Activated naive CD8-positive, alpha-beta T cell treated with anti-CD3 and anti-CD28 coated beads for 36 hours (primary cell): Measurements from ENCODE around the gene CEPT1. TPM values are rescaled to one million over a fixed set of nuclear protein-coding genes. Genes with fewer than 3 reads are reported as not detected.
A peak's percentile ranks its signal among the peaks of the same experiment; 100 is the strongest.

Source experiments
- DNase-seq: peaks from one replicate; pipeline ENCODE4 v3.0.0; 2021
- H3K27ac Mint-ChIP-seq: one replicate; pipeline ENCODE4 v1.8.0; 2022; ENCODE audit warnings: mild to moderate bottlenecking, moderate library complexity, mixed read lengths
- H3K27me3 Mint-ChIP-seq: one replicate; pipeline ENCODE4 v1.8.0; 2022; ENCODE audit warnings: mild to moderate bottlenecking, mixed read lengths
- H3K36me3 Mint-ChIP-seq: one replicate; pipeline ENCODE4 v1.8.0; 2021; ENCODE audit warnings: mild to moderate bottlenecking, mixed read lengths
- H3K4me1 Mint-ChIP-seq: one replicate; pipeline ENCODE4 v1.8.0; 2021; ENCODE audit warnings: mixed read lengths
- H3K4me3 Mint-ChIP-seq: one replicate; pipeline ENCODE4 v1.8.0; 2022; ENCODE audit warnings: mild to moderate bottlenecking, moderate library complexity, mixed read lengths
- H3K9me3 Mint-ChIP-seq: one replicate; pipeline ENCODE4 v1.8.0; 2022; ENCODE audit warnings: mixed read lengths
- total RNA-seq, 2 experiments: library from RNA; stranded (reverse); gene quantifications; one replicate each; pipeline ENCODE4 v1.2.3, GENCODE V29; 2021

CEPT1 gene
- total RNA-seq, 2 experiments from 2014 or later = 34.8 to 35.9 TPM

DNA sequence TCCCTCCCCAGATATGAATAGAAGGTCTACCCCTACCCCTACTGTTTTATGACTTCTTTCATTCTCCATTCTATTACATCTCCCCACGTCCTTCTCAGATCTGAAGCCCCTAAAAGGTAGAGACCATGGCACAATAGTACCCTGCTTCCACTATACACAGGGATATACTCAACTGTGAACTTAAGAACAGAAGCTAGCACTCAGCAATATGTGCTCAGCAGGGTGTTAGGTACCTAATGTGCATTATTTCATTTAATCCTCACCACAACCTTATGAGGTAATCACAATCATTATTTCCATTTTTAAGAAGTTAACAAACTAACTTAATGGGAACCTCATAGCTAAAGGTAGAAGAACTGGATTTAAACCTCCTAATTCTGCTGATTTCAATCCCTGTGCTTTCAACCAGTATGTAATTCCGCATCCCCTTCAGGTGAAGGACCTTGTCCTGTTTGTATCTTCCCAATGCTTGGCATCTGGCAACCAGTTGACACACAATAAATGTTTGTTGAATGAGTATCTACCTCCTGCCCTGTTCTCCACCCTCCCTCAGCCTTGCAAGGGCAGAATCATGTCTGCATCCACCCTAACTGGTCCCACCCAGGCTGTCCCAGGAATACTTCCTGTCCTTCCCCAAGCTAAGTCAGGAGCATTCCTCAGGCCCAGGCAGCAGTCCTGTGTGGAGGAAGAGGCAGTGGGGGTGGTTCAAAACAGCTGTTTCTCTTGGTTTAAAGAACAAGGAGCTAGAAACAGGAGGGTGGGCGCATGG is 53.9 kb downstream of the CEPT1 start:
- Mint-ChIP-seq H3K36me3 (peaks cover 99% of the 10 kb centered on the region), H3K27ac (peak overlapping the region; percentile 100)

DNA sequence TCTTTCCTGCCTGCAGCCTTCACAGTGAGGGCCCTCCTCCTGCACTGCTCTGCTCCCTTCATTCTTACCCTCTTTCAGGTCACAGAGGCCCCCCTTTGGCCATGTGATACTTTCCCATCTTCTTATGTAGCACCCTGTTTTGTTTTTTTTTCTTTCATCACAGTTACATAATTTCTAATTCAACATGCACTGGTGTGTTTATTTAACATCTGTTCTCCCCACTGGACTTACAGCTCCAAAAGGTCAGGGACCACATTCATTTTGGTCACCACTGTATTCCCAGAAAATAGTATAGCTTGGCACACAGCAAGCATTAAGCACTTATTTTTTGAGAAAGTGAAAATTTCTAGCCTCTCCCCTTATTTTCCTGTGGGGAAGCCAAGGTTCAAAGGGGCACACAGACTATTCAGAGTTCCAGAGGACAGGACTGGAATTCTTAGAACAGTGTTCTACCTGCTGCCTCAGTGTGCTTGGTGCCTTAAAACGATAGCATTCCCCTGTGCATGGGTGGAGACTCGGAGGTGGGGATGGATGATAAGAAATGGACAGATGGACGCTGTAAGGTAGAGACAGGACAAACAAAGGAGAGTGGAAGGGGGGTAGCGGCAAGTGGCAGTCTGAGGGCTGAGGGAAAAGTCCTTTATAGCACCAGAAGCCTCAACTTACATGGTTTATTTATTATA is 55.1 kb downstream of the CEPT1 start:
- no peak for DNase-seq
- Mint-ChIP-seq H3K4me1 (peaks cover 70% of the 10 kb centered on the region), H3K27ac (peak overlapping the region; percentile 100), H3K4me3 (peak overlapping the region; percentile 100), H3K36me3 (peaks cover 99% of the 10 kb centered on the region), H3K9me3 (peaks cover 4% of the 10 kb centered on the region), H3K27me3 (no peaks in the 10 kb centered on the region)

More for the DNA sequence above, 53.9 kb downstream of the CEPT1 start:
- no peak for DNase-seq
- Mint-ChIP-seq H3K4me3 (peak overlapping the region; percentile 100), H3K4me1 (peaks cover 82% of the 10 kb centered on the region), H3K27me3 (no peaks in the 10 kb centered on the region), H3K9me3 (peaks cover 4% of the 10 kb centered on the region)

DNA sequence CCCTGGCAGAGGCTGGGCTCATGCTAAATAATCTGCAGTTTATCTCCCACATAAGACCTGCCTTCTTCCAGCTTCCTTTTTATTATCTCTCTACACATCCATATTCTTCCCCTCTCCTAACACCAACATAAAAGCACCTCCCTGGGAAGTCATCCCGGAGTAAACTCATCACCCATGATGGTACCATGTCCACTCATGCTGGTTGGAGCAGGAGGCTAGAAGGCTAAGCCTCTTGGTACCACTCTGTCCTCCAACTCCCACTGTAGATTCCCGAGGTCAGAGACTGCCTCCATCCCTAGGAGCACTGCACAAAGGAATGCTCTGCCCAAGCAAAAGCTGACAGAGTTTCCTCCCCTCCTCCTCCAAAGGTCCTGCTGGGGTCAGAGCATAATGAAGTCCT is 56.2 kb downstream of the CEPT1 start:
- Mint-ChIP-seq H3K9me3 (no peaks in the 10 kb centered on the region), H3K27me3 (no peaks in the 10 kb centered on the region), H3K27ac (peak overlapping the region; percentile 100), H3K4me3 (peak overlapping the region; percentile 100), H3K4me1 (peaks cover 66% of the 10 kb centered on the region), H3K36me3 (peaks cover 94% of the 10 kb centered on the region)
- no peak for DNase-seq

DNA sequence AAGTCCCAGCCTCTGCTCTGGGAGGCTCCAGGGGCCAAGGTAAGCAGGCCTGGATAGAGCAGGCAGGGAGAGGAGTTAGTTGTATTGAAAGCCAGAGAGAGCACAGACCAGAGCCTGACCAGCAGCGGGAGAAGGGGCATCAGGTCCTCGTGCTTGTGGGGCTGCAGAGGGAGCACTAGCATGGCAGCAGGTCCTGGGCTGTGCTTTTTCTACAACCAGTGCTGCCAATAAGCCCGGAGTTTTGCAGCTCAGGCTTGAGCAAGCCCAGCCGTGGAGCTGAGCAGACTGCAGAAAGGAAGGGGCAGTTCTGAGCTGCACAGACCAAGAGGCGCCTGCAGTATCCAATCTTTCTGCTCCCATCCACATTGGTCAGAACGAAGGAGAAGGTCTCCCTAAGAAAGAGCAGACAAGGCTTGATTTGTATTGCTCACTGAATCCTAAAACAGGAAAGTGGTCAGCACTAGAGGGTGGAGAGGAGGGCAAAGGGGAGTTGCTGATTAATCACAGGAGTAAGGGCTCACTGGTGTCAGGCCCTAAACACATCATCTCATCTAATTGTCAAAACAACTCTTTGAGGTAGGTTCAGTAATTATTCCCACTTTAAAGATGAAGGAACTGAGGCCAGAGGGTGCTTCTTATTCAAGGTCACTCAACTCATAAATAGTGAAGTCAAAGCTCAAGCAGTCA is 57.7 kb downstream of the CEPT1 start:
- H3K4me1 Mint-ChIP-seq = peaks cover 65% of the 10 kb centered on the region
- peaks cover 79% of the 10 kb centered on the region for H3K36me3 Mint-ChIP-seq
- H3K4me3 Mint-ChIP-seq = peak overlapping the region; percentile 100
- H3K27me3 Mint-ChIP-seq = no peaks in the 10 kb centered on the region
- H3K27ac Mint-ChIP-seq = peak overlapping the region; percentile 100
- no peaks in the 10 kb centered on the region for H3K9me3 Mint-ChIP-seq
- peak; percentile 52 for DNase-seq

DNA sequence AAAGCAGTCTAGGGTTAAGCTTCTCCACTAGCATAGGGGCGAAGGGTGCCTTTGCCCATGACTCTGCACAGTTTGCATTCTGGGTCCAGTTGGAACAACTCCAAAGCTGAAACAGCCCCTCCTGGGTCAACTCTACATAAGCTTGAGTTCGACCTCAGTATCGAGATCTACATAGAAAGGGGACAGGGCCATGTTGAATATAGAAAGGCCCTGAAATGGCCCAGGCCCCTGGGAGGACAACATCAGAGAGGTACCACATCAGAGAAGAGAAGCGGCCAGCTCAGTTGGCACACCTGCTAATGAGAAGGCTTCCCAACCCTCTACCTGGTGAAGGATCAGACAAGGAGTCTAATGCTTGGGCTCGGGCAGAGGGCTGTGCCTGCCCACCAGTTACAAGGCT is 58.8 kb downstream of the CEPT1 start:
- H3K9me3 Mint-ChIP-seq = no peaks in the 10 kb centered on the region
- peak overlapping the region; percentile 100 for H3K4me3 Mint-ChIP-seq
- H3K27ac Mint-ChIP-seq = peak overlapping the region; percentile 100
- H3K36me3 Mint-ChIP-seq = peaks cover 68% of the 10 kb centered on the region
- DNase-seq = no peak
- H3K27me3 Mint-ChIP-seq = no peaks in the 10 kb centered on the region
- H3K4me1 Mint-ChIP-seq = peaks cover 56% of the 10 kb centered on the region

DNA sequence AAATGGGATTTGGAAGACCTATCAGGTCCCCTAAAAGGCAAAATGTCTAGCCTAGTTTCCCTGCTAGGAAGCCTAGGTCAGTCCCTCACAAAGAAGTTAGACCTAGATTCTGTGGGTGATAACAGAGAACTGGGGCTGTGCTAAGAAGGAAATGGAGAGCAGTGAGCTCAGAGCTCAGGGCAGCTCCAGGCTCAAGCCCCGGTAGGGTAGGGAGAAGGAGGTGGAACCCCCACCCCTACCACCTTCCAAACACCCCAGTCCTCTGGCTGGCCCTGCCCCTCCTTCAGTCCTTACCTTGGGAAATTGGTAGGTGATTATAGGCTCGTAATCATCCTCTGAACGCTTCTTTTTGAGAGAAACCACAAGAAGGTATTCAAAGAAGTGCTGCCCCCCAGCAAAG is 59.3 kb downstream of the CEPT1 start:
- Mint-ChIP-seq H3K27me3 (no peaks in the 10 kb centered on the region), H3K27ac (peak overlapping the region; percentile 100), H3K36me3 (peaks cover 63% of the 10 kb centered on the region), H3K4me3 (peak overlapping the region; percentile 100), H3K4me1 (peaks cover 51% of the 10 kb centered on the region), H3K9me3 (no peaks in the 10 kb centered on the region)
- DNase-seq = no peak

DNA sequence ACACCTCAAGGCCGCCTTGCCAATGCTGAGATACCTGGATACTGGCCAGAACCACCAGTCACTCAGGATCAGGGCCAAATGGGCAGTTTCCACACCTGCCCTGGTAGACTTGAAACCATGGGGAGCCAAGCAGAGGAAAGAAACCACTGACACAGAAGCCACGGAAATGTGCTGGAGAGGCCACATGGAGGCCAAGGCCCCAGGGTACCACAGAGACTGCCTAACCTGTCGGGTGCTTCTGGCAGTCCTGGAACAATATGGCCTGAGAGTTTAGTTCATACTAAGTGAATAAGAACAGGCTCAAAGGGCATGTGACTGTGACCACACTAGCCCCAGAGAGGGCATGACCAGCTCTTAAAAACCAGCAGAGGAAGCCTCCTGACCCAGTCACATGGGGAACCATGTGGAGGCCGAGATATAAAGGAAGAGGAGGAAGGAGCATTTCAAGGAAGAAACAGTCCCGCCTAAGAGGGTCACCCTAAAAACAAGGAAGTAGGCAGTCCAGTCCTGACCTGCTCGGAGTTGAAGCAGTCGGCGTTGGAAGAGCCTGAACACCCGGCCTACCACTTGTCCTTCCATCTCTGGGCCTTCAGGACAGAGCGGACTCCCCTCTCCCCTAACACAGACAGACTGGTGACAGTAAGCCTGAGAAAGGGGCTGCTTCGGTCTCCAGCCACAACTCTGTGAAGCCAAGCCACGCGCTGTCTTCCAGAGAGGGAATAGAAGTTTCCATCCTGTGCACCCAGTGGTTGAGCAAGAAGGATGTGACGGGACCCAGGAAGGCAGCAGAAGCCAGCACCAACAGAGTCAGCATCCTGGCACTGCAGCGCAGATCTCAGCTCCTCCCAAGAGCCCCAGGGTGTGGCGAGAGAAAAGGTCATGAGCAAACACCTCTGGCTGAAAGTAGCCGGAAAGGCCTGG is 60.1 kb downstream of the CEPT1 start, which contains the start of gene DENND2D:
TSS of gene DENND2D (minus strand) at position 766 of the 921 bp plus-strand sequence. CDS start at position 579, 187 bp downstream.
- peak; percentile 75 for DNase-seq
- no peaks in the 10 kb centered on the region for H3K27me3 Mint-ChIP-seq
- H3K4me3 Mint-ChIP-seq = peak within 1 kb of the TSS; percentile 100
- H3K36me3 Mint-ChIP-seq = peaks cover 55% of the 10 kb centered on the region
- peak within 1 kb of the TSS; percentile 100 for H3K27ac Mint-ChIP-seq
- H3K4me1 Mint-ChIP-seq = peaks cover 49% of the 10 kb centered on the region
- H3K9me3 Mint-ChIP-seq = no peaks in the 10 kb centered on the region

DNA sequence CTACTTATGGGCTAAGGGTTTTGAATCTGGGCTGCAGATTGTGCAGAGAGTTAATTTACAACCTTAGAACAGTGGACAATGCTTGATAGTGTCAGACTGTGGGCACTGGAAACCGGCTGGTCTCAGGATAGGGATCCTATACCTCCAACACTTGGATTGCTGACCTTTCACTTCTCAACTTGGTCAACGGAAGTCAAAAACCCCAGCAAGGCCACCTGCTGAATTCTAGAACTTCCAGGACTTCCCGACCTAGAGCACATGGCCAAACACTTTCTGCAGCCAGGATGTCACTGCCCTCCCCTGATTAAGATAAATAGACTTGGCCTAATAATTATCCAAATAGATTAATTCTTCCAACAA is 60.8 kb downstream of the CEPT1 start:
- H3K9me3 Mint-ChIP-seq = no peaks in the 10 kb centered on the region
- H3K27me3 Mint-ChIP-seq = no peaks in the 10 kb centered on the region
- peak overlapping the region; percentile 100 for H3K27ac Mint-ChIP-seq
- H3K4me3 Mint-ChIP-seq = peak overlapping the region; percentile 100
- peaks cover 49% of the 10 kb centered on the region for H3K4me1 Mint-ChIP-seq
- no peak for DNase-seq
- H3K36me3 Mint-ChIP-seq = peaks cover 49% of the 10 kb centered on the region

DNA sequence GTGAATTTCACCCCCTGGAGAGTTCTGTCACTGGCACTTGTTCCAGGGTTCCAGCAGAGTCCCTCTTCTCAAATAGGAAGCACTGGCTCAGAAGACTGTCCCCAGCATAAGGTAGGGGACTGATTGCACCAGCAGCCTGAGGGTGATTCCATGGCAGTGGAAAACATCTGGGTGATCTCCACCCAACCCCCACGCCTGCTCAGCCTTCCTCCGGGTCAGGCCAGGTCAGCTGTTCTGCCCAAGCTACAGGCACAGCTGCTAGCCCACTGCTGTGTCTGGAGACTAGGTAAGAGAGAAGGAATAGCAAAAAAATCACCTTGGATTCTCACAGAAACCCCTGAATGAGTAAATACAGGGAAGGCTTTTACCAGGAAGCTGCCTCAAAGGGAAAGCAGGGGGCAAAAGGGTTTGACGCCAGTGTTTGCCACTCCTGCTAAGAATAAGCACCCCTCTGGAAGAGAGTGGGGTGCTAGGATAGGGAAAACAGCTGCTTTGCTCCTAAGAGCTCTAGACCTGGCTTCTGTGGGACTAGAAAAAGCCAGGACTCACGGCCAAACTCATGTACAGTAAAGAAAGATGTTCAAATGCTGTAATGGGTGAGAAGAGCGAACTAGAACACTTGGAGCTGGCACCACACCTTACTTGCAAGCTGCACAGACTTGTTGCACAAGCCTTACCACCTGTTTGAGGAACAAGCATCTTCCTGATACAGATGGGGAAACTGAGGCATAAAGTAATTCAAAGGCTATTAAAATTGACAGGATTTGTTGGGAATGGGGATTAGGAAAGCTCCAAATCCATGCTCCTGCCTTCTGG is 61.5 kb downstream of the CEPT1 start:
- Mint-ChIP-seq H3K27ac (peak overlapping the region; percentile 100), H3K9me3 (peaks cover 4% of the 10 kb centered on the region), H3K4me1 (peaks cover 43% of the 10 kb centered on the region), H3K36me3 (peaks cover 42% of the 10 kb centered on the region), H3K4me3 (peak overlapping the region; percentile 100), H3K27me3 (no peaks in the 10 kb centered on the region)
- no peak for DNase-seq

DNA sequence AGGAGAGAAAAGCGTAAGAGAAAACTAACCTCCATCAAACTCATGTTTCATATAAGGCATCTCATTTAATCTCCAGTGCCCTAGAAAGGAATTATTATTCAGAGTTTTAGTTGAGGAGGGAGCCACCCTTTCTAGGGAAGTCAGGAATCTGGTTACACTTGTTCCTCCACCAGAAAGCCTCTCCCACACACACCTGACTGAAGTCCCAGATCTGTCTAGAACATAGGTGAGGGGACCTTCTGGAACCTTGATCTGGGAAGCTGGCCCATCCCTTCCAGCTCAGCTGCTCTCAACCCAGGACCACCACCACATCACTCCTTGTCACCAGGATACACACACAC is 62.3 kb downstream of the CEPT1 start:
- peak overlapping the region; percentile 100 for H3K4me3 Mint-ChIP-seq

DNA sequence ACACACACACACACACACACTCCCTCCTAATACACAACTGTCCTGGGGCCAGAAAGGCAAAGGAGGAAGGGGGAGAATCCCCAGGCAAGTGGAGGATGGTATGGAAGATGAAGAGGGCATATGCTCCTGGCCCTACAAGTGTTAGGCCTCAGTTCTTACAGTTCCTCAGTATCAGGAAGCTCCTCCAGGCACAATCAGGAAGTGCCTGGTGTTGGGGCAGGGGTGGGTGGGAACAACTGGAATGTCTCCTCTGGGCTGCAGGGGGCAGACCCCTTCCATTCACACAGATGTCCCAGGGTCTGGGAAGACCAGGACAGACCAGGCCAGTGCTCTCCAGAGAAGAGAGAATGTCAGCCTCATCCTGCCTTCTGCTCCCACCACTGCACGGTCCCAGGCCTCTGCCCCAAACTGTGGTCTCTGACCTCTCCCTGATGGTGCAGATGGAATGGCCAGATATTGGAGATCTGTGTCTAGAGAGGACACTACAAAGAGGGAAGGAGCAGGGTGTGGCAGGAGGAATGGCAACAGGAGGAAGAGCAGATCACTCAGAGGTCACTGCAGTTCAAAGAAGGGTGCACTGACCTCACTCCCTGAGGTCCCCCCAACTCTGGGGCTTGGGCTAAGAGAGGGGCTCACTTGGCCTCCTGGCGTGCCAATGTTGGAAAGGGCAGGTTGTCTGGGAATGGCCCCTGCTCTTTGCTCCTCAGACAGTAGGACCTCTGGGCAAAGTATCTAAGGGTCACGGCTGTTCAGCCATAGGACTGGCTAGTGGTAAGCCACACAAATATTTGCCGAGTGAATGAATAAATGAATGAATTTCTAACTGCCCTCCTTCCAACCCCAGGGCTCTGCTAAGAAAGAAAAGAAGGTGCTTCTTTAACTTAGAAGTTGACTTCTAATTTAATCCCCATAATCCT is 62.9 kb downstream of the CEPT1 start:
- Mint-ChIP-seq H3K27me3 (no peaks in the 10 kb centered on the region), H3K36me3 (peaks cover 28% of the 10 kb centered on the region), H3K4me1 (peaks cover 42% of the 10 kb centered on the region), H3K9me3 (peaks cover 4% of the 10 kb centered on the region), H3K4me3 (peak overlapping the region; percentile 100), H3K27ac (peak overlapping the region; percentile 100)
- DNase-seq = no peak

More for the DNA sequence above, 62.3 kb downstream of the CEPT1 start:
- H3K36me3 Mint-ChIP-seq = peaks cover 34% of the 10 kb centered on the region
- peak overlapping the region; percentile 100 for H3K27ac Mint-ChIP-seq
- H3K27me3 Mint-ChIP-seq = no peaks in the 10 kb centered on the region
- peaks cover 39% of the 10 kb centered on the region for H3K4me1 Mint-ChIP-seq
- no peak for DNase-seq
- H3K9me3 Mint-ChIP-seq = peaks cover 4% of the 10 kb centered on the region

DNA sequence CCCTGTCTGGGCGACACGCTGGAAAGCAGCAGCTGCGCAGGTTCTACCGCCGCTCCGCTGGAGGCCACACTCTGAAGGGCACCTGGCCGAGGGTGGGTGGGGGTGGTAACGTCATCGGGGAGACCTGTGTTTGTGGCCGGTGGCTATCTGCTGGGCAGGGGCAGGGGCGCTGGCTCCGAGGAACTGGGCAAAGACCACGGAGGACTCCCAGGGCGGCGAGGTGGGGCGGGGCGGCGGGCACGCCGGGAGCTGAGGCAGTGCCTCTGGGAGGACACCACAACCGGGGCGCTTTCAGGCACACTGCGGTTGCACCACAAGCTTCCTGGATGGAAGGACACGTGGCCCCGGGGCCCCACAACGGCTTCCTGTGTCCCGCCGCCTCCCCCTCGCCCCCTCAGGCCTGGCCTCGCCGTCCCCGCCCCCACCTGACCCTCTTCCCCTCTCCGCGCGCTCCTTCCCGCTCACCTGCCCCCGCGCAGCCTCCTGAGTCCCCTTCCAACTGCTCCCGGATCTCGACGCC is 63.7 kb downstream of the CEPT1 start:
- H3K9me3 Mint-ChIP-seq = peaks cover 4% of the 10 kb centered on the region

More for the DNA sequence above, 63.7 kb downstream of the CEPT1 start:
- Mint-ChIP-seq H3K4me1 (peaks cover 47% of the 10 kb centered on the region), H3K36me3 (peaks cover 20% of the 10 kb centered on the region), H3K4me3 (peak overlapping the region; percentile 100), H3K27ac (peak overlapping the region; percentile 100), H3K27me3 (no peaks in the 10 kb centered on the region)
- peak; percentile 85 for DNase-seq
